Endothelial cell (in vitro differentiated cells): ENCODE results near the gene HOXC10. TPM values are rescaled to one million over a fixed set of nuclear protein-coding genes. Genes with fewer than 3 reads are reported as not detected.

Experiments used
- DNase-seq: peaks from one replicate; pipeline ENCODE4 v3.0.0; 2021; ENCODE audit warnings: low spot score
- H3K27ac Mint-ChIP-seq: one replicate; pipeline ENCODE4 v1.8.0; 2021; ENCODE audit warnings: mixed read lengths, inconsistent platforms; ENCODE audit not compliant: unreplicated experiment
- H3K27me3 Mint-ChIP-seq: one replicate; pipeline ENCODE4 v1.8.0; 2021; ENCODE audit warnings: mild to moderate bottlenecking, moderate library complexity, mixed read lengths, inconsistent platforms; ENCODE audit not compliant: unreplicated experiment
- H3K36me3 Mint-ChIP-seq: one replicate; pipeline ENCODE4 v1.8.0; 2021; ENCODE audit warnings: mild to moderate bottlenecking, low read depth, mixed read lengths, inconsistent platforms; ENCODE audit not compliant: unreplicated experiment
- H3K4me1 Mint-ChIP-seq: one replicate; pipeline ENCODE4 v1.8.0; 2021; ENCODE audit warnings: mild to moderate bottlenecking, mixed read lengths, inconsistent platforms; ENCODE audit not compliant: unreplicated experiment
- H3K4me3 Mint-ChIP-seq: one replicate; pipeline ENCODE4 v1.8.0; 2021; ENCODE audit warnings: mild to moderate bottlenecking, mixed read lengths, inconsistent platforms; ENCODE audit not compliant: unreplicated experiment
- H3K9me3 Mint-ChIP-seq: one replicate; pipeline ENCODE4 v1.8.0; 2021; ENCODE audit warnings: mixed read lengths, inconsistent platforms; ENCODE audit not compliant: unreplicated experiment
- CTCF ChIP-seq: fragments of 200-600 bp; sonication (generic); IDR thresholded peaks from one replicate; pipeline ENCODE4 v1.5.0; 2021; ENCODE audit warnings: antibody characterized with exemption; ENCODE audit not compliant: unreplicated experiment
- total RNA-seq: library from RNA; stranded (reverse); fragmentation: NEBNext Ultra II Directional; extraction: Animal tissue kit (Norgen Biotek cat#: 25700); gene quantifications from one replicate; pipeline ENCODE4 v1.2.1, GENCODE V29; 2021; ENCODE audit not compliant: unreplicated experiment

The HOXC10 gene
- total RNA-seq, 1 donor from 2014 or later, result 1.9 TPM

- Mint-ChIP-seq H3K36me3 (peaks cover 3% of the 10 kb centered on the region), H3K27ac (no peak overlapping the region), H3K4me1 (peaks cover 13% of the 10 kb centered on the region), H3K4me3 (no peak overlapping the region), H3K9me3 (no peaks in the 10 kb centered on the region), H3K27me3 (peaks cover 26% of the 10 kb centered on the region)
- DNase-seq, result no peak
- no peak for TF ChIP-seq CTCF
Observed at GRCh38 chr12:53941750-53942149, 43.2 kb upstream of the HOXC10 start.

- Mint-ChIP-seq H3K4me3 (no peak overlapping the region), H3K4me1 (peaks cover 13% of the 10 kb centered on the region), H3K27ac (no peak overlapping the region), H3K27me3 (peaks cover 23% of the 10 kb centered on the region), H3K36me3 (peaks cover 3% of the 10 kb centered on the region), H3K9me3 (no peaks in the 10 kb centered on the region)
- no peak for TF ChIP-seq CTCF
- no peak for DNase-seq
Observed at GRCh38 chr12:53942467-53942997, 42.4 kb upstream of the HOXC10 start.

DNA sequence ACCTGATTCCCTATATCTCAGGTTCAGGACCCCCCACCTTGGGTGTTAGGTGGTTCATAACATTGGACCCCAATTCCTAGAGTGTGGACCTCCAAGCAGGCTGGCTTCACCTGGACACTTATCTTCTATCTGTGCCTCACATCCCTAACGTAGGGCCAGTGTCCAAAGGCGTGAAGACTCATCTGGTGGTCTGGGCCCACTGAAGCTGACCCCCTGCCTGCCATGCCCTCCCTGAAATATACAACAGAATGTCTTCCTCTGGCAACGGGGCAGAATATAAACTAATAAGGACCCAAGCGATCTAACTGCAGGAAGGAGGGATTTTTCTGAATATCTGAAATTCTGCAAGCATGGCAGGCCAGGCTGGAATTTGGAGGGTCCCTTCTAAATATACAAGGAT is 40.7 kb upstream of the HOXC10 start:
- H3K27ac Mint-ChIP-seq, result no peak overlapping the region
- H3K9me3 Mint-ChIP-seq, result no peaks in the 10 kb centered on the region
- DNase-seq, result no peak
- H3K36me3 Mint-ChIP-seq, result peaks cover 3% of the 10 kb centered on the region
- peaks cover 37% of the 10 kb centered on the region for H3K27me3 Mint-ChIP-seq
- no peak overlapping the region for H3K4me3 Mint-ChIP-seq
- no peak for TF ChIP-seq CTCF
- H3K4me1 Mint-ChIP-seq, result peaks cover 13% of the 10 kb centered on the region

- no peaks in the 10 kb centered on the region for H3K9me3 Mint-ChIP-seq
- H3K36me3 Mint-ChIP-seq, result peaks cover under 1% of the 10 kb centered on the region
- H3K4me1 Mint-ChIP-seq, result peaks cover 10% of the 10 kb centered on the region
- DNase-seq, result no peak
- H3K27me3 Mint-ChIP-seq, result peaks cover 34% of the 10 kb centered on the region
- TF ChIP-seq CTCF, result no peak
- peak overlapping the region; percentile 60 for H3K4me3 Mint-ChIP-seq
- no peak overlapping the region for H3K27ac Mint-ChIP-seq
Observed at GRCh38 chr12:53944907-53945847, 39.8 kb upstream of the HOXC10 start.

DNA sequence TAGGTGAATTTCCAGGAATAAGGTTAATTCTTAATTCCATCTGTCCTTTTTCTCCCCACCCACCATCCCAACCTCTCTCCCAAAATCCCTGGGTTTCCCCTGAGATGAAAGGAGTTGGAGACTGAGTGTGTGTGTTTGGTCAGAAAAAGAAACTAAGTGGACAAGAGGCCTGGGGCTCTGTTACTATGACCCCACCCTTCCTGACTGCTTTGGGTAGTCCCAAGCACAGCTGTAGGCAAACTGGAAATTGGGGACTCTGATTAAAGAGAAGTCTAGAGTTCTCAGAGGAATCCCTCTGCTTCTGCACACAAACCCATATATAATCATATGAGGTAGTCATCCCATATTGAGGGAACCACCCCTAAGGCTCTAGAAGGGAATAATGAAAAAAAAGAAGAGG is 37.2 kb upstream of the HOXC10 start:
- Mint-ChIP-seq H3K4me3 (no peak overlapping the region), H3K27ac (no peak overlapping the region), H3K27me3 (peaks cover 33% of the 10 kb centered on the region), H3K36me3 (no peaks in the 10 kb centered on the region), H3K4me1 (peaks cover 7% of the 10 kb centered on the region), H3K9me3 (no peaks in the 10 kb centered on the region)
- no peak for TF ChIP-seq CTCF
- DNase-seq, result no peak
